Head of caudate nucleus (tissue), 42 donors: ENCODE data around the gene SEC31A.
A peak's percentile ranks its signal among the peaks of the same experiment; 100 is the strongest.
"Not testable (repeated sequence)": the region's sequence is repeated elsewhere in the genome, so short reads cannot be mapped to it uniquely, and the experiment has no call there.

Experiments
- DNase-seq, 42 donors: peaks; one replicate each; pipeline versions ENCODE4 v3.0.0 to v3.0.0-alpha.2; 2020 to 2021; ENCODE audit warnings: mixed read lengths in 7 of 42
- intact Hi-C: fragments of 100-400 bp; cut with DNase I; formaldehyde crosslinking; loops from one replicate; pipeline ENCODE4 v1.15.0; 2022

SEC31A gene

GRCh38 chr4:82851885-82852750 is 38.8 kb downstream of the SEC31A start:
- peak in 1 of 42 donors; percentile 3 for DNase-seq
- intact Hi-C loops: no loop called here

GRCh38 chr4:82851318-82851717 is 39.6 kb downstream of the SEC31A start:
- DNase-seq: no peak
- intact Hi-C loops: no loop called here

GRCh38 chr4:82850684-82851083 is 40.3 kb downstream of the SEC31A start:
- intact Hi-C loops: no loop called here
- no peak for DNase-seq

- no peak for DNase-seq
- intact Hi-C loops: no loop called here
These were observed 42.2 kb downstream of the SEC31A start for GRCh38 chr4:82848706-82849105.

- intact Hi-C loops: no loop called here
- DNase-seq: no peak
These were observed 48.4 kb downstream of the SEC31A start for GRCh38 chr4:82842593-82842992.

GRCh38 chr4:82839624-82840023 is 51.3 kb downstream of the SEC31A start:
- DNase-seq: no peak
- intact Hi-C loops: no loop called here

- DNase-seq: no peak
- intact Hi-C loops: no loop called here
These were observed 57.1 kb downstream of the SEC31A start for GRCh38 chr4:82833696-82834313.

- DNase-seq, intact Hi-C loops: not testable (repeated sequence)
These were observed 57.9 kb downstream of the SEC31A start for GRCh38 chr4:82833060-82833459.

GRCh38 chr4:82825425-82825824 is 65.5 kb downstream of the SEC31A start:
- no peak for DNase-seq
- intact Hi-C loops: no loop called here

- intact Hi-C loops: no loop called here
These were observed 67.9 kb downstream of the SEC31A start for GRCh38 chr4:82823062-82823461.

GRCh38 chr4:82820689-82821088 is 70.3 kb downstream of the SEC31A start:
- DNase-seq: no peak
- intact Hi-C loops: no loop called here

More at GRCh38 chr4:82823062-82823461, 67.9 kb downstream of the SEC31A start:
- no peak for DNase-seq

GRCh38 chr4:82818664-82819662 is 72.0 kb downstream of the SEC31A start:
- intact Hi-C loops: no loop called here
- DNase-seq: no peak

GRCh38 chr4:82816874-82817273 is 74.1 kb downstream of the SEC31A start:
- intact Hi-C loops, DNase-seq: not testable (repeated sequence)

- intact Hi-C loops: no loop called here
These were observed 76.9 kb downstream of the SEC31A start for GRCh38 chr4:82814034-82814433.

GRCh38 chr4:82811838-82812341 is 79.1 kb downstream of the SEC31A start:
- peak in 8 of 42 donors; percentile 14 to 67 (median 42) for DNase-seq
- intact Hi-C loops: no loop called here

More at GRCh38 chr4:82814034-82814433, 76.9 kb downstream of the SEC31A start:
- no peak for DNase-seq

GRCh38 chr4:82811392-82811791 is 79.6 kb downstream of the SEC31A start:
- intact Hi-C loops: no loop called here
- no peak for DNase-seq

- intact Hi-C loops: no loop called here
These were observed 80.8 kb downstream of the SEC31A start for GRCh38 chr4:82810176-82810575.

GRCh38 chr4:82809619-82810018 is 81.3 kb downstream of the SEC31A start:
- DNase-seq: no peak
- intact Hi-C loops: no loop called here

More at GRCh38 chr4:82810176-82810575, 80.8 kb downstream of the SEC31A start:
- DNase-seq: no peak

GRCh38 chr4:82803746-82804145 is 87.2 kb downstream of the SEC31A start:
- intact Hi-C loops: no loop called here
- DNase-seq: peak in 6 of 42 donors; percentile 34 to 68 (median 57)
